DOHH2 (cell line): ENCODE data around the gene OAS2.
"Not testable (repeated sequence)": the region's sequence is repeated elsewhere in the genome, so short reads cannot be mapped to it uniquely, and the experiment has no call there.

Experiments used
- CTCF ChIP-seq: fragments of 200-600 bp; sonication (generic); IDR thresholded peaks from one replicate; pipeline ENCODE4 v1.5.1; 2014; ENCODE audit warnings: antibody characterized with exemption, mild to moderate bottlenecking, low read depth, low read length; ENCODE audit not compliant: poor library complexity, severe bottlenecking
- EZH2phosphoT487 ChIP-seq: fragments of 200-600 bp; sonication (generic); IDR thresholded peaks from 2 replicates; pipeline ENCODE4 v1.6.1; 2017; ENCODE audit warnings: borderline replicate concordance, mild to moderate bottlenecking, antibody characterized with exemption, low read length, moderate library complexity, mixed read lengths

GRCh38 chr12:112957125-112957524 is 21.2 kb upstream of the OAS2 start:
- not testable (repeated sequence) for TF ChIP-seq CTCF, EZH2phosphoT487
